GM12874 (cell line): Measurements from ENCODE around the gene CNTF.

Source experiments
- CTCF ChIP-seq: IDR thresholded peaks from 2 replicates; pipeline ENCODE4 v1.5.1; 2011; ENCODE audit warnings: low read depth, mild to moderate bottlenecking, control low read depth, low read length, moderate library complexity; ENCODE audit not compliant: insufficient read depth

The CNTF gene

GRCh38 chr11:58637371-58637770, 14.9 kb downstream of the CNTF start:
- no peak for TF ChIP-seq CTCF

- no peak for TF ChIP-seq CTCF
Observed at GRCh38 chr11:58639103-58639502, 16.6 kb downstream of the CNTF start.

GRCh38 chr11:58639669-58640068, 17.2 kb downstream of the CNTF start:
- no peak for TF ChIP-seq CTCF

- no peak for TF ChIP-seq CTCF
Observed at GRCh38 chr11:58640386-58641023, 18.0 kb downstream of the CNTF start.

- no peak for TF ChIP-seq CTCF
Observed at GRCh38 chr11:58641341-58641740, 18.9 kb downstream of the CNTF start.

GRCh38 chr11:58641803-58642581, 19.5 kb downstream of the CNTF start:
- TF ChIP-seq CTCF = no peak

GRCh38 chr11:58645854-58646253, 23.4 kb downstream of the CNTF start:
- no peak for TF ChIP-seq CTCF
